ENCODE measurements around the gene MREG.

MREG gene

DNA sequence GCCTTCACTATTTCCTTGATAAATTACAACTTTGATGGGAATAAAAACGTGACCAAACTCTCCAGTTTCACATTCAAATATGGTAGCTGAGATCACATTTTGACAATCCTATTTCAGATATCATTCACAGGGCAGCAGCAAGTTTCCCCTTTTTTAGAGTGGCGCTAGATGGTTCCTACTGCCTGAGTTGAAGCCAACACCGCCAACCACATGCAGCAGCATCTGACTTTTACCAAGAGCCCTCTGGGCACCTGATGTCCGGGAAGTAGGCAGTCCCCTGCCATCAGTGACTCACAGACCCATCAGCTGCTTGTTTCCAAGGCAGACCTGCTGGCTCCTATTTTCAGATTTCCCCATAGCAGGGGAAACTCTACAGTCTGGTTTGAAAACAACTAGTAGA lies 4.0 kb upstream of the MREG start:
- Mint-ChIP-seq H3K9me3 (no peaks in the 10 kb centered on the region), H3K27ac (no peak overlapping the region), H3K4me3 (no peak overlapping the region), H3K4me1 (peaks cover 28% of the 10 kb centered on the region), H3K27me3 (ENCODE audit: low read depth) (peaks cover 11% of the 10 kb centered on the region), H3K36me3 (ENCODE audit: low read depth) (no peaks in the 10 kb centered on the region)
- no peak for TF ChIP-seq CTCF (IDR thresholded peaks at IDR 0.05; ENCODE audit: unreplicated experiment in 3 of 3)

- TF ChIP-seq CTCF (IDR thresholded peaks at IDR 0.05; ENCODE audit: unreplicated experiment in 3 of 3), result no peak
- Mint-ChIP-seq H3K27ac (no peak overlapping the region), H3K36me3 (ENCODE audit: low read depth) (no peaks in the 10 kb centered on the region), H3K9me3 (no peaks in the 10 kb centered on the region), H3K4me3 (no peak overlapping the region), H3K27me3 (ENCODE audit: low read depth) (peaks cover 11% of the 10 kb centered on the region), H3K4me1 (peaks cover 33% of the 10 kb centered on the region)
These were observed 3.2 kb upstream of the MREG start for GRCh38 chr2:216016581-216016980.

- H3K4me3 Mint-ChIP-seq, result peak overlapping the region in 2 of 3 experiments; percentile 2 to 3
- peaks cover 33% of the 10 kb centered on the region for H3K4me1 Mint-ChIP-seq
- peaks cover 11% of the 10 kb centered on the region for H3K27me3 Mint-ChIP-seq (ENCODE audit: low read depth)
- H3K9me3 Mint-ChIP-seq, result no peaks in the 10 kb centered on the region
- no peak overlapping the region for H3K27ac Mint-ChIP-seq
- TF ChIP-seq CTCF (IDR thresholded peaks at IDR 0.05; ENCODE audit: unreplicated experiment in 3 of 3), result no peak
- H3K36me3 Mint-ChIP-seq (ENCODE audit: low read depth), result no peaks in the 10 kb centered on the region
These were observed 2.5 kb upstream of the MREG start for GRCh38 chr2:216015722-216016464.

DNA sequence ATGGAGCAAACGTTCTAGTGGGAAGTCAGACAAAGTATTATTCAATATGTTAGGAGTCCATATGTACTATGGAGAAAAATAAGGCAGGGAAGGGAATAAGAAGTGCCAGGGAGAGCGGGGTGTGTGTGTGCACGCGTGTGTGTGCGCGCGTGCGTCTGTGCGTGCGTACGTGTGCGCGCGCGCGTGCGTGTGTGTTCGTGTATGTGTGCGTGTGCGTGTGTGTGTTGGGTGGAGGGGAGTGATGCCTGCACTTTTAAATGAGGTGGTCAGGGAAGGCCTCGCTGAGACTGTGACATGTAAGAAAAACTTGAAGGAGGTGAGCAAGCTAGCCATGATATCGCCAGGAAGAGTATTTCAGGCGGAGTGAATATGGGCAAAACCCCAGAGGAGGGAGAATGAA lies 1.6 kb upstream of the MREG start:
- Mint-ChIP-seq H3K4me3 (peak overlapping the region; percentile 23 to 70 (median 23)), H3K9me3 (no peaks in the 10 kb centered on the region), H3K4me1 (peaks cover 33% of the 10 kb centered on the region), H3K27ac (no peak overlapping the region), H3K36me3 (ENCODE audit: low read depth) (no peaks in the 10 kb centered on the region), H3K27me3 (ENCODE audit: low read depth) (peaks cover 8% of the 10 kb centered on the region)
- no peak for TF ChIP-seq CTCF (IDR thresholded peaks at IDR 0.05; ENCODE audit: unreplicated experiment in 3 of 3)

DNA sequence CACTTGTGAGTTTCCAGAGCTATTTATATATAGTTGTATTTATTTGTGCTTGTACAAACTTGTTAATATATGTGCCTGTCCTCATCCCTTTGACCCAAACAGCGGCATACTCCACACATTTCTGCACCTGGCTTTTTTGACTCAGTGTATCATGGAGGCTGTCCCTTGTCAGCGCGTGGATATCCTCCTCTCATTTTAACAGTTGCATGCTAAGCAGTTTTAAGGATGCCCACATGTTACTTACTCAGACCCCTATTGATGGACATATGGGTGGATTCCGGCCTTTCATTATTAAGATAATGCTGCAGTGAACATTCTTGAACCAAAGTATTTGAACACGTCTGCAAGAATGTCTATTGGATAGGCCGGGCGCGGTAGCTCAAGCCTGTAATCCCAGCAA lies 655 bp upstream of the MREG start:
- Mint-ChIP-seq H3K27me3 (ENCODE audit: low read depth) (peaks cover 8% of the 10 kb centered on the region), H3K9me3 (no peaks in the 10 kb centered on the region), H3K27ac (no peak overlapping the region), H3K4me3 (peak overlapping the region; percentile 70 to 84 (median 82)), H3K36me3 (ENCODE audit: low read depth) (no peaks in the 10 kb centered on the region), H3K4me1 (peaks cover 33% of the 10 kb centered on the region)
- no peak for TF ChIP-seq CTCF (IDR thresholded peaks at IDR 0.05; ENCODE audit: unreplicated experiment in 3 of 3)

- peak overlapping the region; percentile 81 to 91 (median 85) for H3K4me3 Mint-ChIP-seq
- no peak for TF ChIP-seq CTCF (IDR thresholded peaks at IDR 0.05; ENCODE audit: unreplicated experiment in 3 of 3)
- H3K27me3 Mint-ChIP-seq (ENCODE audit: low read depth), result peaks cover 8% of the 10 kb centered on the region
- no peaks in the 10 kb centered on the region for H3K9me3 Mint-ChIP-seq
- peak overlapping the region; percentile 13 to 78 (median 40) for H3K27ac Mint-ChIP-seq
- H3K4me1 Mint-ChIP-seq, result peaks cover 33% of the 10 kb centered on the region
- no peaks in the 10 kb centered on the region for H3K36me3 Mint-ChIP-seq (ENCODE audit: low read depth)
These were observed 596 bp downstream of the MREG start for GRCh38 chr2:216012830-216013079.

Data from nephron (organoid).